GM18951 (cell line): Measurements from ENCODE around the gene IGLL5.

ENCODE experiments used
- POLR2A ChIP-seq: IDR thresholded peaks from 4 replicates; pipeline ENCODE4 v1.6.1; 2011; ENCODE audit warnings: mild to moderate bottlenecking; ENCODE audit not compliant: insufficient read length, insufficient read depth; ENCODE audit errors: extremely low read depth
- in situ Hi-C: fragments of 300-500 bp; cut with MboI; formaldehyde crosslinking; loops from one replicate; pipeline ENCODE4 v1.12.0; 2022; ENCODE audit warnings: low sequenced_read_pairs, mixed read lengths, inconsistent platforms; ENCODE audit not compliant: unreplicated experiment

IGLL5 gene

DNA sequence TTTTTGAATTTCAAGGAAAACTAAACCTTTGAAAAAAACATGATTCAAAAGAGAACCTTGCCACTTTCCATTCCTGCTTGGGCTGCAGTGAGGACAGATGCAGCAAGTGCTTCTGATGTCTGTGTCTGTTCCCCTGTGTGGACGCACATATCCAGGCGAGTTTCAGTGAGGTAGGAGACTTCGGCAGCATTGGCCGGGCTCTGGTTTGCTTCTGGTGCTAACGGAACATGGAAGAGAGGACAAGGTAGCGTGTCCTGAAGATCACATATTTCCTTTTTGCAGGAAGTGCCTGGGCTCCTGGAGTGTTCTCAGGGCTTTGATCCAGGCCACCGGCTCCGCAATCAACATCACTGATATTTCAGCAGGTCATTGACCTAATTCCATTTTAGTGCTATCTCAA is 33.1 kb upstream of the IGLL5 start:
- in situ Hi-C loops, result no loop called here
- no peak for TF ChIP-seq POLR2A

DNA sequence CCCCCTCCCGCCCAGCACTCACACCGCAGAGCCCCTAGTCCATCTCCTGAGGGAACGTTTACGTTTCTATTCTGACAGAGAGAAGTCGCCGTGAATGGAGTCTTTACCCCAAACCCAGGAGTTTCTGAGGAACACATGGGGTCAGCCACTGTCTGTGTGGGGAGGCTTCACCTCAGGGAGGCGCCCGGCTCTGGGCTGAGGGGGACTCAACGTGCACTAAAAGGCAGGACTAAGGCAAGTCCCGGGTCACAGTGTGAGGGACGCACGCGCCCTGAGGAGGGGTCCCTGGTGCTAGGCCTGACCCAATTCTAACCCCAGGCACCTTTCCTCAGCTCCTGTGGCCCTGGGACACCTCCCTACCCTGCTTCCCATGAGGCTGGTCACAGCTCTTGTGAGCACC is 32.5 kb upstream of the IGLL5 start:
- in situ Hi-C loops, result no loop called here

GRCh38 chr22:22855617-22856308 is 31.9 kb upstream of the IGLL5 start:
- in situ Hi-C loops, result no loop called here
- no peak for TF ChIP-seq POLR2A

More for the DNA sequence above, 32.5 kb upstream of the IGLL5 start:
- TF ChIP-seq POLR2A, result no peak

DNA sequence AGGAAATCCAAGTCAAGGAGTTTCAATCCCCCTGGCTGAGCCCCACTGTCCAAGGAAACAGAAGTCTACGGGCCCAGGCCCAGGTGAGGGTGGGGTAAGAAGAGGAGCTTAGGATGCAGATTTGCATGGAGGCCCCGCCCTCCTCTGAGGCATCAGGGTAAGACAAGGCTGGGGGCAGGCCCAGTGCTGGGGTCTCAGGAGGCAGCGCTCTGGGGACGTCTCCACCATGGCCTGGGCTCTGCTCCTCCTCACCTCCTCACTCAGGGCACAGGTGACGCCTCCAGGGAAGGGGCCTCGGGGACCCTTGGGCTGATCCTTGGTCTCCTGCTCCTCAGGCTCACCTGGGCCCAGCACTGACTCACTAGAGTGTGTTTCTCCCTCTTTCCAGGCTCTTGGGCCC is 31.3 kb upstream of the IGLL5 start:
- in situ Hi-C loops, result no loop called here
- no peak for TF ChIP-seq POLR2A

- in situ Hi-C loops, result no loop called here
- no peak for TF ChIP-seq POLR2A
These were observed 30.6 kb upstream of the IGLL5 start for GRCh38 chr22:22856885-22857606.

DNA sequence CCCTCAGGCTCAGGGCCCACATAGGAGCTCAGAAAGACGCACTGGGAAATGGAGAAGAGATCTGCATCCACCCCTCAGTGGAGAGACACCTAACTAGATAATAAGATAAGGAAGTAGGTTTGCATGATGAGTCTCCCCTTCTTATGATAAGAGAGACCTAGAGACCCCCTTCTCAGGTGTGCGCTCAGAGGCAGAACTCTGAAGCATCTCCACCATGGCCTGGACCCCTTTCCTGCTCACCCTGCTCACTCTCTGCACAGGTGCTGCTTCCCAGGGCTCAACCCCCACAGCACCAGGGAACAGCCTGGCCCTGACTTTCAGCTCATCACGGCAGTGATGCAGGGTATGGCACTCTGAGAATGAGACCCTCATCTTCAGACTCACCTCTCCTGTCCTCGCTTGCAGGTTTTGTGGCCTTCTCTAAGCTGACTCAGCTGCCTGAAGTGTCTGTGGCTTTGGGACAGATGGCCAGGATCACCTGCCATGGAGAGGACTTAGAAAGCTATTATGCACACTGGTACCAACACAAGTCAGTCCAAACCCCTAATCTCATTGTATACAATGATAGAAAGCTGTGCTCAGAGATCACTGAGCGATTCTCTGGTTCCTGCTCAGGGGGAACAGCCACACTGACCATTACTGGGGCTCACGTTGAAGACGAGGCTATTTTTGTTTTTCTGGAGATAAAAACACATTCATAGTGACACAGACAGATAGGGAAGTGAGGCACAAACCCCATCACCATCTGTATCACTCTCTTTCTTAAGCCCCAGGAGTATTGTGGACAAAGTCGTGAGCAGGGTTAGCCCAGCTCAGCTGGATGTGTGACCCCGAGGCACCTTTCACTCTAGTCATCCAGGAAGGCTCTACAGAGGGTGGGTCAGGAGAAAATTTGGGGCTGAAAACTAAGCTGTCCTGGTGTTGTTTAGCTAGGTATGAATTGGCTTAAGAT is 29.7 kb upstream of the IGLL5 start:
- in situ Hi-C loops, result no loop called here
- no peak for TF ChIP-seq POLR2A

GRCh38 chr22:22858559-22858937 is 29.1 kb upstream of the IGLL5 start:
- in situ Hi-C loops, result no loop called here
- TF ChIP-seq POLR2A, result no peak

GRCh38 chr22:22863001-22863400 is 24.6 kb upstream of the IGLL5 start:
- in situ Hi-C loops, result no loop called here
- TF ChIP-seq POLR2A, result no peak

GRCh38 chr22:22865311-22866072 is 22.1 kb upstream of the IGLL5 start:
- in situ Hi-C loops, result no loop called here
- no peak for TF ChIP-seq POLR2A

- TF ChIP-seq POLR2A, result no peak
- in situ Hi-C loops, result no loop called here
These were observed 21.1 kb upstream of the IGLL5 start for GRCh38 chr22:22866381-22867111.

- in situ Hi-C loops, result no loop called here
- no peak for TF ChIP-seq POLR2A
These were observed 19.5 kb upstream of the IGLL5 start for GRCh38 chr22:22867996-22868715.
